HFF-Myc (cell line): ENCODE data around the gene SOS2.

Experiments used
- DNase-seq: peaks from one replicate; pipeline ENCODE4 v3.0.0-alpha.2; 2011; ENCODE audit warnings: low read depth; ENCODE audit errors: extremely low read depth
- H3K4me3 ChIP-seq: replicated peaks from 2 replicates; pipeline ENCODE4 v1.5.1; 2011; ENCODE audit warnings: low read depth, mild to moderate bottlenecking, control low read depth, low read length
- CTCF ChIP-seq: IDR thresholded peaks from 2 replicates; pipeline ENCODE4 v1.5.1; 2012; ENCODE audit warnings: mild to moderate bottlenecking, low read depth, low read length, control low read depth; ENCODE audit errors: missing control alignments

The SOS2 gene

GRCh38 chr14:50231475-50232275 lies at the start of gene SOS2:
SOS2 (minus strand) TSS chr14:50231578; CDS start chr14:50231283, 295 bp downstream.
- no peak for DNase-seq
- no peak for TF ChIP-seq CTCF
- peak within 1 kb of the TSS; percentile 71 for H3K4me3 ChIP-seq

- no peak for TF ChIP-seq CTCF
- no peak for DNase-seq
- H3K4me3 ChIP-seq: no peak overlapping the region
These were observed 41.1 kb upstream of the SOS2 start for GRCh38 chr14:50272498-50272897.

- H3K4me3 ChIP-seq: no peak overlapping the region
- TF ChIP-seq CTCF: no peak
- no peak for DNase-seq
These were observed 39.6 kb upstream of the SOS2 start for GRCh38 chr14:50270932-50271331.

- DNase-seq: no peak
- no peak overlapping the region for H3K4me3 ChIP-seq
- no peak for TF ChIP-seq CTCF
These were observed 33.7 kb upstream of the SOS2 start for GRCh38 chr14:50265029-50265428.

GRCh38 chr14:50263321-50263720 lies 31.9 kb upstream of the SOS2 start:
- TF ChIP-seq CTCF: no peak
- H3K4me3 ChIP-seq: no peak overlapping the region
- no peak for DNase-seq

- TF ChIP-seq CTCF: no peak
- DNase-seq: no peak
- no peak overlapping the region for H3K4me3 ChIP-seq
These were observed 31.5 kb upstream of the SOS2 start for GRCh38 chr14:50262865-50263264.
